B cell (primary cell): ENCODE data around the gene ABR.

Experiments used
- EZH2 ChIP-seq: IDR thresholded peaks from 2 replicates; pipeline ENCODE4 v1.6.1; 2012; ENCODE audit warnings: borderline replicate concordance, low read depth, mild to moderate bottlenecking, moderate library complexity, low read length; ENCODE audit not compliant: insufficient read depth, poor library complexity, severe bottlenecking
- TF ChIP-seq, protein P1 (sequence below): fragments of 200-600 bp; IDR thresholded peaks from one replicate; pipeline ENCODE4 v1.8.0; 2022; ENCODE audit warnings: antibody characterized with exemption, mild to moderate bottlenecking

- no peak for TF ChIP-seq EZH2
- TF ChIP-seq, protein P1, sequence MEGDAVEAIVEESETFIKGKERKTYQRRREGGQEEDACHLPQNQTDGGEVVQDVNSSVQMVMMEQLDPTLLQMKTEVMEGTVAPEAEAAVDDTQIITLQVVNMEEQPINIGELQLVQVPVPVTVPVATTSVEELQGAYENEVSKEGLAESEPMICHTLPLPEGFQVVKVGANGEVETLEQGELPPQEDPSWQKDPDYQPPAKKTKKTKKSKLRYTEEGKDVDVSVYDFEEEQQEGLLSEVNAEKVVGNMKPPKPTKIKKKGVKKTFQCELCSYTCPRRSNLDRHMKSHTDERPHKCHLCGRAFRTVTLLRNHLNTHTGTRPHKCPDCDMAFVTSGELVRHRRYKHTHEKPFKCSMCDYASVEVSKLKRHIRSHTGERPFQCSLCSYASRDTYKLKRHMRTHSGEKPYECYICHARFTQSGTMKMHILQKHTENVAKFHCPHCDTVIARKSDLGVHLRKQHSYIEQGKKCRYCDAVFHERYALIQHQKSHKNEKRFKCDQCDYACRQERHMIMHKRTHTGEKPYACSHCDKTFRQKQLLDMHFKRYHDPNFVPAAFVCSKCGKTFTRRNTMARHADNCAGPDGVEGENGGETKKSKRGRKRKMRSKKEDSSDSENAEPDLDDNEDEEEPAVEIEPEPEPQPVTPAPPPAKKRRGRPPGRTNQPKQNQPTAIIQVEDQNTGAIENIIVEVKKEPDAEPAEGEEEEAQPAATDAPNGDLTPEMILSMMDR: no peak
These were observed 140.1 kb downstream of the ABR start for GRCh38 chr17:1039511-1040215.
